Measurements from ENCODE around the gene TOM1L1. TPM values are rescaled to one million over a fixed set of nuclear protein-coding genes. Genes with fewer than 3 reads are reported as not detected.

The TOM1L1 gene
- polyA plus RNA-seq, 2 donors, result 11.5 to 22.9 TPM

DNA sequence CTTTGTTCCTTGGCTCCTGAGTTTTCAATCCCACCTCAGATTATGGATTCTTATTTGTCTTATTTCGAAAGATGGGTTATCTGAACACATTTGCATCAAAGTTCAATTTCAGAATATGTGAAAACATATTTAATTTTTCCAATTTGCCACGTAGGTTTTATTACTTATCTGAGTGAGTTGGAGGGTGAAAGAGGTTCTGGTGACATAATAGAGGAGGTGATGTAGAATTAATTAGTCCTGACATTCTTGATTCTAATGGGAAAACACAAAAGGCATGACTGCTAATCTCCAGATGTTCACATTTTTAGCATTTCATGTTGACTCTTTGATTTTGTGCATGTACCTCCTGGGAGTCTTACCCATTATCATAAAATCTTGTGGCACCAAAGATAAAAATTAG lies 9.1 kb downstream of the TOM1L1 start:
- WGBS, 2 donors, result 83 to 89% methylated on average over 2 of the region's 2 CpGs
- Histone ChIP-seq H3K36me3 (ENCODE audit: control insufficient read depth in 2 of 2, insufficient read depth in 2 of 2, low read length in 1 of 2) (peaks cover 4 to 5% of the 10 kb centered on the region in 2 donors), H3K4me1 (ENCODE audit: control insufficient read depth in 2 of 2, insufficient read depth in 2 of 2, low read length in 1 of 2) (no peaks in the 10 kb centered on the region), H3K9me3 (ENCODE audit: control insufficient read depth in 2 of 2, insufficient read depth in 1 of 2, low read depth in 1 of 2, low read length in 1 of 2) (no peaks in the 10 kb centered on the region), H3K4me3 (ENCODE audit: low read depth in 1 of 2, low read length in 2 of 2) (no peak overlapping the region), H3K27me3 (ENCODE audit: control insufficient read depth in 1 of 2, insufficient read depth in 2 of 2, low read length in 2 of 2) (no peaks in the 10 kb centered on the region), H3K27ac (ENCODE audit: low read depth in 2 of 2, low read length in 1 of 2) (no peak overlapping the region)

DNA sequence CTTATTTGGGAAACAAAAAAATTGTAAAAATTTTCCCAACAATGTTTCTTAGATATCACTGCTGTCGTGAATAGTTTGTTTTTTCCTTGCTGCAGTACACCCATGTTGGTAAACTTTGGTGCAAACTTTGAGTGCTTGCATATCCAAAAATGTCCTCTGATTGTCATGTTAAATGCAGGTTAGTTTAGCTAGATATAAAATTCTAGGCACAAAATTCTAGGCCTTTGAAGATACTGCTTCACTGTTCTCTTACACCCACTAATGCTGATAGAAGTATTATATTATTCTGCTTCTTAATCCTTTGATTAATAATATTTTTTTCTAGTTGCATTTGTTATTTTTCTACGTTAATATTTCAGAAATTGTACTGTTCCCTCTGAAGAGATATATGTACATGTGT lies 16.1 kb downstream of the TOM1L1 start:
- Histone ChIP-seq H3K27me3 (ENCODE audit: control insufficient read depth in 1 of 2, insufficient read depth in 2 of 2, low read length in 2 of 2) (no peaks in the 10 kb centered on the region), H3K4me1 (ENCODE audit: control insufficient read depth in 2 of 2, insufficient read depth in 2 of 2, low read length in 1 of 2) (no peaks in the 10 kb centered on the region), H3K4me3 (ENCODE audit: low read depth in 1 of 2, low read length in 2 of 2) (no peak overlapping the region), H3K9me3 (ENCODE audit: control insufficient read depth in 2 of 2, insufficient read depth in 1 of 2, low read depth in 1 of 2, low read length in 1 of 2) (no peaks in the 10 kb centered on the region), H3K36me3 (ENCODE audit: control insufficient read depth in 2 of 2, insufficient read depth in 2 of 2, low read length in 1 of 2) (peaks cover 2 to 9% of the 10 kb centered on the region in 2 donors), H3K27ac (ENCODE audit: low read depth in 2 of 2, low read length in 1 of 2) (no peak overlapping the region)
- 84 to 94% methylated on average over 2 of the region's 2 CpGs for WGBS, 2 donors

DNA sequence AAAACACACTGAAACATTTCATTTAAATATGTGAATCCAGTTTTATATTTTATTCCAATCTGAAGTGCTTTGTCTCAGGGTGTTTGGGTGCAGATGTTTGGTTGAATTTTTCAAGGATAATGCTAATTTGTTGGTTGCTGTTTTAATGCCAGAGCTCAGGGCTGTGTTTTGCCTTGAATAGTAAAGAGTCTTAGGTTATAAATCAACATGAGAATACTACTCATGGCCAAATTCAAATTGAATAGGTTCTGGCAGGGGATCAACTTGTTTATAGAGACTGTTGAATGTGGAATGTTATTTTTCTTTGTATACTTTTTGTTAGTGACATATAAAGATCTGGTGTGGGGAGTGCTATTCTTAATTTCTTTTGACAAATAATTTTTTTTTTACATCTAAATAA lies 18.8 kb downstream of the TOM1L1 start:
- Histone ChIP-seq H3K36me3 (ENCODE audit: control insufficient read depth in 2 of 2, insufficient read depth in 2 of 2, low read length in 1 of 2) (peaks cover 2 to 6% of the 10 kb centered on the region in 2 donors), H3K27ac (ENCODE audit: low read depth in 2 of 2, low read length in 1 of 2) (no peak overlapping the region), H3K4me3 (ENCODE audit: low read depth in 1 of 2, low read length in 2 of 2) (no peak overlapping the region), H3K4me1 (ENCODE audit: control insufficient read depth in 2 of 2, insufficient read depth in 2 of 2, low read length in 1 of 2) (no peaks in the 10 kb centered on the region), H3K9me3 (ENCODE audit: control insufficient read depth in 2 of 2, insufficient read depth in 1 of 2, low read depth in 1 of 2, low read length in 1 of 2) (no peaks in the 10 kb centered on the region), H3K27me3 (ENCODE audit: control insufficient read depth in 1 of 2, insufficient read depth in 2 of 2, low read length in 2 of 2) (no peaks in the 10 kb centered on the region)

DNA sequence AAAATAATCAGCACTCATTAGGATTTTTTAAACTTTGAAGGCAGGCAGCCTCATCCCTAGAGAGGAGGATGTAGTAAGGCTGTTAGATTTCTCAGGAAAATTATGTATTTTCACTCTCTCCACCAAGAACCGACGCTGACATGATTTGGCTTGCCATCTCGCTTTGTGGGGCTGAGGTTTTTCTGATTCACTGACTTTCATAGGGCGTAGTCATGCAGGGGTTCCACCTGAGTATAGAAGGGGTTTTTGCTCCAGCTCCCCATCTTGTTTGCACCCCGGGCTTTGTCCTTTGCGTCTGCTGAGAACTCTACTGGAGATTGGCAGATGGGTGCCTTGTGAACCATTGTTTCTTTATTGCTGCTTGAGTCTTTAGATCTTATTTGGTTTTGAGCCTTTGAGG lies 20.2 kb downstream of the TOM1L1 start:
- Histone ChIP-seq H3K27ac (ENCODE audit: low read depth in 2 of 2, low read length in 1 of 2) (no peak overlapping the region), H3K36me3 (ENCODE audit: control insufficient read depth in 2 of 2, insufficient read depth in 2 of 2, low read length in 1 of 2) (no peaks in the 10 kb centered on the region), H3K27me3 (ENCODE audit: control insufficient read depth in 1 of 2, insufficient read depth in 2 of 2, low read length in 2 of 2) (no peaks in the 10 kb centered on the region), H3K4me1 (ENCODE audit: control insufficient read depth in 2 of 2, insufficient read depth in 2 of 2, low read length in 1 of 2) (no peaks in the 10 kb centered on the region), H3K9me3 (ENCODE audit: control insufficient read depth in 2 of 2, insufficient read depth in 1 of 2, low read depth in 1 of 2, low read length in 1 of 2) (no peaks in the 10 kb centered on the region), H3K4me3 (ENCODE audit: low read depth in 1 of 2, low read length in 2 of 2) (no peak overlapping the region)
- 82 to 85% methylated on average over 6 of the region's 6 CpGs for WGBS, 2 donors

DNA sequence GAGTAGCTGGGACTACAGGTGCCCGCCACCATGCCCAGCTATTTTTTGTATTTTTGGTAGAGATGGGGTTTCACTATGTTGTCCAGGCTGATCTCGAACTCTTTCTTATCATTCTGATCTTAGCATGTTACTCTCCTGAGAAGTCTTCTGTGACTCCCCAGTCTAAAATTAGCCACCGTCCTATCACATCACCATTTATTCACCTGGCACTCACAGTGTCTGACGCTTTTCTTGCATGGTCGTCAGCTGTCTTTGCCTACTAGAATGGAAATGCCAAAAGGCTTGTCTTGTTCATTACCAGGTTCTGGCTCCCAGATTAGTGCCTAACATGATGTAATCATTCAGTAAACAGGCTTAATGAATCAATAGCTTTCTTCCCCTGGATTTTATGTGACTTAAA lies 23.8 kb downstream of the TOM1L1 start:
- no peaks in the 10 kb centered on the region for H3K9me3 ChIP-seq (ENCODE audit: control insufficient read depth in 2 of 2, insufficient read depth in 1 of 2, low read depth in 1 of 2, low read length in 1 of 2)
- no peaks in the 10 kb centered on the region for H3K27me3 ChIP-seq (ENCODE audit: control insufficient read depth in 1 of 2, insufficient read depth in 2 of 2, low read length in 2 of 2)
- no peak overlapping the region for H3K27ac ChIP-seq (ENCODE audit: low read depth in 2 of 2, low read length in 1 of 2)
- no peaks in the 10 kb centered on the region for H3K36me3 ChIP-seq (ENCODE audit: control insufficient read depth in 2 of 2, insufficient read depth in 2 of 2, low read length in 1 of 2)
- H3K4me1 ChIP-seq (ENCODE audit: control insufficient read depth in 2 of 2, insufficient read depth in 2 of 2, low read length in 1 of 2), result no peaks in the 10 kb centered on the region
- 93% methylated on average over 5 of the region's 5 CpGs for WGBS, 2 donors
- no peak overlapping the region for H3K4me3 ChIP-seq (ENCODE audit: low read depth in 1 of 2, low read length in 2 of 2)

DNA sequence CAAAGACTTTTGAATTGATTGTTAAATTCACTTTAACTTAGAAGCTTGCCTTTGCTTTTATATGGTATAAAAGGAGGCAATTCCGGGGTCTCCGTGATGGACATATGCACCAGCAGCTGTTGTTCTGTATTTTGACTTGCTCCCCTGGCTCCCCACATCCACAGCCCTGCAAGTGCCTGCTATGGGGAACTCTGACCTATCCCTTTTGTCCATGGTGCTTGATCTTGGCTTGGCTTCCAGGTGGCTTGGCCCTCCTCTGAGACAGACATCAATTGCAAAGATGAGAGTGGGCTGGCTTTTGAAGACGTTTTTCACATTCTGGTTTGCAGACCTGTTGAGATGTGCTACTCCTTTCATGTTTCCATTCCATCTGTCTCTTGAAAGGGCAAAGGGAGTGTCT lies 26.9 kb downstream of the TOM1L1 start:
- H3K4me1 ChIP-seq (ENCODE audit: control insufficient read depth in 2 of 2, insufficient read depth in 2 of 2, low read length in 1 of 2), result no peaks in the 10 kb centered on the region
- no peaks in the 10 kb centered on the region for H3K36me3 ChIP-seq (ENCODE audit: control insufficient read depth in 2 of 2, insufficient read depth in 2 of 2, low read length in 1 of 2)
- H3K27ac ChIP-seq (ENCODE audit: low read depth in 2 of 2, low read length in 1 of 2), result no peak overlapping the region
- WGBS, 2 donors, result 77 to 80% methylated on average over 3 of the region's 3 CpGs
- no peaks in the 10 kb centered on the region for H3K27me3 ChIP-seq (ENCODE audit: control insufficient read depth in 1 of 2, insufficient read depth in 2 of 2, low read length in 2 of 2)
- H3K9me3 ChIP-seq (ENCODE audit: control insufficient read depth in 2 of 2, insufficient read depth in 1 of 2, low read depth in 1 of 2, low read length in 1 of 2), result no peaks in the 10 kb centered on the region
- H3K4me3 ChIP-seq (ENCODE audit: low read depth in 1 of 2, low read length in 2 of 2), result no peak overlapping the region

DNA sequence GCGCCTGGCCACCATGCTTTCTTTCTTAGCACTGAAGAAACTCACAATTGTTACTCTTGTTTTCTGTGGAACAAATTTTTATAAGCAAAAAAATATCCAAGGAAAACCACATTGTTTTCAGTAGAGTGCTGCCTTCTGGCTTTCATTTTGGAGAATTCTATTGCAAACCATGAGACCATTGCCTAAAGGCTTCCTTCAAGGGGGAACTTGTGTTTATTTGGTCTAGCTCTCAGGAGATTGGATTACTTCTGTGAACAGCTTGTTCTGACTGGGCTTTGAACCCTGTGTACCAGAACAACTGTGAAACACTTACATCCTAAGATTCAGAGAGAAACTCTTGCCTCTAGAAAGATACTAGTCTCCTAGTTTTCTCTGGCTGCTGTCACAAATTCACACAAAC lies 32.1 kb downstream of the TOM1L1 start:
- Histone ChIP-seq H3K27ac (ENCODE audit: low read depth in 2 of 2, low read length in 1 of 2) (no peak overlapping the region), H3K27me3 (ENCODE audit: control insufficient read depth in 1 of 2, insufficient read depth in 2 of 2, low read length in 2 of 2) (no peaks in the 10 kb centered on the region), H3K36me3 (ENCODE audit: control insufficient read depth in 2 of 2, insufficient read depth in 2 of 2, low read length in 1 of 2) (peaks cover 0 to 5% of the 10 kb centered on the region in 2 donors), H3K4me3 (ENCODE audit: low read depth in 1 of 2, low read length in 2 of 2) (no peak overlapping the region), H3K4me1 (ENCODE audit: control insufficient read depth in 2 of 2, insufficient read depth in 2 of 2, low read length in 1 of 2) (no peaks in the 10 kb centered on the region), H3K9me3 (ENCODE audit: control insufficient read depth in 2 of 2, insufficient read depth in 1 of 2, low read depth in 1 of 2, low read length in 1 of 2) (no peaks in the 10 kb centered on the region)
- WGBS, 2 donors, result 95 to 100% methylated on average over 1 of the region's 1 CpG

DNA sequence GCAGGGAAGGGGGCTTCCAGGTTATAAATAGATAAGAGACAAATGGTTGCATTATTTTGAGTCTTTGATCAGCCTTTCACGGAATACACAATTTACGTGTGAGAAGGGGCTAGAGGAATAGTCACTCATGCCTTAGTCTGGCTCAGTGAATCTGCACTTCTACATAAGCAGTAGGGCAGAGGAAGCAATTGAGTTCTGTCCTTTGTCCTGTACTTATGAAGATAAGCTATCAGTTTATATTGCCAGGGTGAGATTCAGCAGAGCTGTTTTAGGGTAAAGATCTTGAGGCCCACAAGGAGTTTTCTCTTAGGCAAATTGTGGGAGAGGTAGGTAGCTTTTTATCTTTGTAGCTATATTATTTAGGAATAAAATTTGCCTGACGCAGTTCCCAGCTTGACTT lies 33.3 kb downstream of the TOM1L1 start:
- 84 to 91% methylated on average over 3 of the region's 3 CpGs for WGBS, 2 donors
- no peak overlapping the region for H3K27ac ChIP-seq (ENCODE audit: low read depth in 2 of 2, low read length in 1 of 2)
- H3K36me3 ChIP-seq (ENCODE audit: control insufficient read depth in 2 of 2, insufficient read depth in 2 of 2, low read length in 1 of 2), result peaks cover 0 to 5% of the 10 kb centered on the region in 2 donors
- no peak overlapping the region for H3K4me3 ChIP-seq (ENCODE audit: low read depth in 1 of 2, low read length in 2 of 2)
- H3K4me1 ChIP-seq (ENCODE audit: control insufficient read depth in 2 of 2, insufficient read depth in 2 of 2, low read length in 1 of 2), result no peaks in the 10 kb centered on the region
- no peaks in the 10 kb centered on the region for H3K27me3 ChIP-seq (ENCODE audit: control insufficient read depth in 1 of 2, insufficient read depth in 2 of 2, low read length in 2 of 2)
- no peaks in the 10 kb centered on the region for H3K9me3 ChIP-seq (ENCODE audit: control insufficient read depth in 2 of 2, insufficient read depth in 1 of 2, low read depth in 1 of 2, low read length in 1 of 2)

DNA sequence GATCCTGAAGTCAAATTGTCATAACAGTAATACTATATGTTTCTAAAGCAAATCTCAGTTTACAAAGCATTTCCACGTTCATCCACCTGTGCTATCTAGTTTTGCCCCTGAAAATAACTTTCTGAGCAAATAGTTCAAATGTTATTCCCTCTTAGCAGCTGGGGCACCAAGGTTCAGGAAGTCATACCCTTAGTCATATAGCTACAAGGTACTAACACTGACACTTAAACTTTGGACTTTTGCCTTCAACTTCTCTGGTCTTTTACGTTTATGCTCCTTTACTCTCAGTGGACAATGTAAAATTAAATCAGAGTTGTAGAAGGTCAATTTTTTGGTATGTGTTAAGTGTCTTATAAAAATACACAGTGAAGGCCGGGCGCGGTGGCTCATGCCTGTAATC lies 34.8 kb downstream of the TOM1L1 start:
- Histone ChIP-seq H3K4me3 (ENCODE audit: low read depth in 1 of 2, low read length in 2 of 2) (no peak overlapping the region), H3K27me3 (ENCODE audit: control insufficient read depth in 1 of 2, insufficient read depth in 2 of 2, low read length in 2 of 2) (no peaks in the 10 kb centered on the region), H3K4me1 (ENCODE audit: control insufficient read depth in 2 of 2, insufficient read depth in 2 of 2, low read length in 1 of 2) (no peaks in the 10 kb centered on the region), H3K36me3 (ENCODE audit: control insufficient read depth in 2 of 2, insufficient read depth in 2 of 2, low read length in 1 of 2) (peaks cover 0 to 5% of the 10 kb centered on the region in 2 donors), H3K27ac (ENCODE audit: low read depth in 2 of 2, low read length in 1 of 2) (no peak overlapping the region), H3K9me3 (ENCODE audit: control insufficient read depth in 2 of 2, insufficient read depth in 1 of 2, low read depth in 1 of 2, low read length in 1 of 2) (no peaks in the 10 kb centered on the region)
- WGBS, 2 donors, result 87 to 89% methylated on average over 5 of the region's 5 CpGs

DNA sequence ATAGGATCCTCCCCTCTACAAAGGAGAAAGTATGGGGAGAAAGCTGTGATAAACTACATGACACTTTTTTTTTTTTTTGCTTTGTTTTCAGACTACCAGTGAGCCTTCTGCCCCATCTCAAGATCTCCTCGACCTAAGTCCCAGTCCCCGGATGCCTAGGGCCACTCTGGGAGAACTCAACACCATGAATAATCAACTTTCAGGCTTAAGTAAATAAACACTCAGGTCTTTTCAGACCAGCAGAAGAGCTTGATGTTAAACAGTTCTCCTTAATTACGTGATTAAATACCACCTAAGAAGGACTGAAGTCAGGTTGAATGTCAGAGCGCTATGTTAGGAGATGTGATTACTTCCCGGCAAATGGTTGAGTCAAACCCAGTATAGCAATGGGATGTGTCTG lies 36.4 kb downstream of the TOM1L1 start:
- no peaks in the 10 kb centered on the region for H3K9me3 ChIP-seq (ENCODE audit: control insufficient read depth in 2 of 2, insufficient read depth in 1 of 2, low read depth in 1 of 2, low read length in 1 of 2)
- peaks cover 0 to 5% of the 10 kb centered on the region in 2 donors for H3K36me3 ChIP-seq (ENCODE audit: control insufficient read depth in 2 of 2, insufficient read depth in 2 of 2, low read length in 1 of 2)
- H3K27ac ChIP-seq (ENCODE audit: low read depth in 2 of 2, low read length in 1 of 2), result peak overlapping the region in 1 of 2 donors; percentile 20
- no peaks in the 10 kb centered on the region for H3K27me3 ChIP-seq (ENCODE audit: control insufficient read depth in 1 of 2, insufficient read depth in 2 of 2, low read length in 2 of 2)
- 72 to 73% methylated on average over 5 of the region's 5 CpGs for WGBS, 2 donors
- H3K4me3 ChIP-seq (ENCODE audit: low read depth in 1 of 2, low read length in 2 of 2), result no peak overlapping the region
- no peaks in the 10 kb centered on the region for H3K4me1 ChIP-seq (ENCODE audit: control insufficient read depth in 2 of 2, insufficient read depth in 2 of 2, low read length in 1 of 2)

All from esophagus (tissue), 2 donors.